Upper lobe of left lung (tissue), 4 donors: ENCODE results near the gene ARID4B.

Experiments used
- CTCF ChIP-seq, 6 experiments: fragments of 450-650 bp in 4 of 6; fragments of 200-600 bp in 2 of 6; sonication (generic) in 2 of 6; IDR thresholded peaks; one replicate each; pipeline ENCODE4 v1.5.1; 2016 to 2019; ENCODE audit warnings: antibody characterized with exemption in 6 of 6
- EP300 ChIP-seq, 4 donors: sonication (generic); formaldehyde crosslinking; IDR thresholded peaks; one replicate each; pipeline ENCODE4 v1.5.1; 2017; ENCODE audit warnings: antibody characterized with exemption in 4 of 4, control low read depth in 2 of 4
- POLR2A ChIP-seq, 4 donors: fragments of 450-650 bp; IDR thresholded peaks; one replicate each; pipeline ENCODE4 v1.5.1; 2016 to 2017; ENCODE audit warnings: antibody characterized with exemption in 4 of 4, mild to moderate bottlenecking in 2 of 4
- POLR2AphosphoS5 ChIP-seq, 2 donors: sonication (generic); formaldehyde crosslinking; IDR thresholded peaks; one replicate each; pipeline ENCODE4 v1.5.1; 2017; ENCODE audit warnings: antibody characterized with exemption in 2 of 2

- TF ChIP-seq CTCF (IDR thresholded peaks at IDR 0.05) (no peak), POLR2A (IDR thresholded peaks at IDR 0.05) (no peak), EP300 (IDR thresholded peaks at IDR 0.05) (no peak), POLR2AphosphoS5 (IDR thresholded peaks at IDR 0.05) (no peak)
Observed at GRCh38 chr1:235134171-235134570, 193.8 kb downstream of the ARID4B start.
